ENCODE data around the gene CCDC158. TPM values are rescaled to one million over a fixed set of nuclear protein-coding genes. Genes with fewer than 3 reads are reported as not detected.

CCDC158 gene
- total and polyA plus RNA-seq, 10 of the 15 experiments (the other 5 are each of a cell fraction or from before 2014, with no cell fraction given): not detected

- CTCF ChIA-PET: interaction anchor here (0.5 kb wide), 1 partner anchor 984 kb away, joined by 3 read pairs; no protein-coding TSS in a partner anchor
- Histone ChIP-seq H2AFZ (ENCODE audit: control insufficient read depth, low read depth, low read length) (no peak overlapping the region), H3K4me3 (no peak overlapping the region), H3K36me3 (ENCODE audit: control insufficient read depth in 2 of 2, insufficient read depth in 2 of 2, low read length in 1 of 2) (no peaks in the 10 kb centered on the region), H3K4me1 (ENCODE audit: control insufficient read depth, insufficient read depth, low read length) (no peaks in the 10 kb centered on the region), H3K4me2 (ENCODE audit: control insufficient read depth, insufficient read depth) (no peak overlapping the region), H4K20me1 (ENCODE audit: control insufficient read depth, insufficient read depth) (no peaks in the 10 kb centered on the region), H3K79me2 (ENCODE audit: control insufficient read depth, insufficient read depth, low read length) (no peaks in the 10 kb centered on the region), H3K9ac (ENCODE audit: control insufficient read depth, insufficient read depth, low read length) (no peak overlapping the region), H3K27me3 (replicated peaks in 1 of 2; ENCODE audit: control insufficient read depth in 2 of 2, insufficient read depth in 2 of 2, low read length in 1 of 2) (no peaks in the 10 kb centered on the region), H3K27ac (ENCODE audit: control insufficient read depth, insufficient read depth) (no peak overlapping the region), H3K9me3 (replicated peaks; ENCODE audit: control insufficient read depth, insufficient read depth, low read length) (no peaks in the 10 kb centered on the region)
- FAIRE-seq (no peak), ATAC-seq (no peak), DNase-seq (ENCODE audit: low read depth, low spot score) (no peak)
- 70% methylated on average over 2 of the region's 2 CpGs for WGBS (ENCODE audit: insufficient coverage, insufficient replicate concordance, low lambda C conversion rate, missing lambda C conversion rate)
- no TSS peak for BruUV-seq (replicated peaks)
- POLR2A ChIA-PET: interaction anchor here (0.5 kb wide), 1 partner anchor 358 kb away, joined by 6 read pairs; no protein-coding TSS in a partner anchor
- in situ Hi-C loops (cut with MboI) (no loop called here), intact Hi-C loops (cut with micrococcal nuclease; ENCODE audit: unreplicated experiment) (no loop called here)
- SMC1A ChIA-PET (ENCODE audit: uncharacterized antibody, unreplicated experiment): no interaction called here
- RAD21 ChIA-PET (ENCODE audit: unreplicated experiment): no interaction called here
- no peak for TF ChIP-seq TCF3 (IDR thresholded peaks at IDR 0.05; ENCODE audit: borderline replicate concordance, insufficient read depth, low read depth, low read length)
- TF ChIP-seq SP1 (IDR thresholded peaks at IDR 0.05; ENCODE audit: low read depth, low read length): no peak
- no peak for TF ChIP-seq EP300 (IDR thresholded peaks at IDR 0.05; ENCODE audit: borderline replicate concordance in 1 of 2, control insufficient read depth in 1 of 2, low read depth in 2 of 2, low read length in 2 of 2)
- no peak for TF ChIP-seq HDGF (IDR thresholded peaks at IDR 0.05)
- TF ChIP-seq CTCF (IDR thresholded peaks at IDR 0.05 in 2 of 3, conservative IDR thresholded peaks at IDR 0.05 in 1 of 3; ENCODE audit: control insufficient read depth in 2 of 3, extremely low read depth in 1 of 3, insufficient read depth in 1 of 3, low read depth in 3 of 3, low read length in 3 of 3): no peak
- no peak for TF ChIP-seq ZBED1 (IDR thresholded peaks at IDR 0.05; ENCODE audit: borderline replicate concordance)
- no peak for TF ChIP-seq HDAC2 (IDR thresholded peaks at IDR 0.05)
- TF ChIP-seq ZBTB11 (CRISPR knock-in tag; IDR thresholded peaks at IDR 0.05): no peak
- TF ChIP-seq ZBTB4 (CRISPR knock-in tag; IDR thresholded peaks at IDR 0.05): no peak
- no peak for TF ChIP-seq PKNOX1 (IDR thresholded peaks at IDR 0.05)
- no peak for TF ChIP-seq BACH1 (IDR thresholded peaks at IDR 0.05; ENCODE audit: borderline replicate concordance)
- TF ChIP-seq RBBP5 (conservative IDR thresholded peaks at IDR 0.05): no peak
- no peak for TF ChIP-seq BHLHE40 (IDR thresholded peaks at IDR 0.05; ENCODE audit: borderline replicate concordance in 1 of 2, low read depth in 2 of 2, low read length in 1 of 2)
- no peak for TF ChIP-seq HCFC1 (IDR thresholded peaks at IDR 0.05; ENCODE audit: low read length)
- TF ChIP-seq RCOR1 (conservative IDR thresholded peaks at IDR 0.05; ENCODE audit: low read depth, low read length): no peak
Measured at GRCh38 chr4:76449833-76450232, 28.9 kb upstream of the CCDC158 start.

Measured in GM12878 (cell line).